IPS-11a (cell line): ENCODE data around the gene CAMTA1.
"Not testable (repeated sequence)": the region's sequence is repeated elsewhere in the genome, so short reads cannot be mapped to it uniquely, and the experiment has no call there.

ENCODE experiments used
- H3K4me3 ChIP-seq: one replicate; pipeline ENCODE4 v1.5.1; 2013; ENCODE audit warnings: low read depth, low read length, control low read depth

CAMTA1 gene

DNA sequence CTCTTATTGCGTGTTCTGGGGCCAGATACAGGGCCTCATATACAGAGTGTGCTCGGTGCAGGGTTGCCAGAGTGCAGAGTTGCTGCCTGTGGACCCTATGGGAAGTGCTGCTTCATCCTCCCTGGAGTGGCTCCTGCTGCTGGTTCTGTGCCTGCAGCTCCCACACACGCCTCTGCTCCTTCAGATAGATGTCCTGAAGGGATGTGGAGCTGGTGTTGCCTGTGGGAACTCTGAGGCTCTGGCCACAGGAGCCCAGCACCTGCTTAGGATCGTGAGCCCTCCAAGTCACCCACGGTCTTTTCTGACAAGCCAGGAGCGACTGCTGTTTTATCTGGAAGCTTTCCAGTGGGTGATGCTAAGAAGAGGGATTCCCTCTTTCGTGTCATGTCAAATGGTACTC is 120.5 kb downstream of the CAMTA1 start:
- H3K4me3 ChIP-seq = no peak overlapping the region

GRCh38 chr1:6906783-6907182 is 121.5 kb downstream of the CAMTA1 start:
- no peak overlapping the region for H3K4me3 ChIP-seq

- H3K4me3 ChIP-seq = no peak overlapping the region
These were observed 121.9 kb downstream of the CAMTA1 start for GRCh38 chr1:6907201-6907600.

- H3K4me3 ChIP-seq = no peak overlapping the region
These were observed 122.6 kb downstream of the CAMTA1 start for GRCh38 chr1:6907676-6908434.

DNA sequence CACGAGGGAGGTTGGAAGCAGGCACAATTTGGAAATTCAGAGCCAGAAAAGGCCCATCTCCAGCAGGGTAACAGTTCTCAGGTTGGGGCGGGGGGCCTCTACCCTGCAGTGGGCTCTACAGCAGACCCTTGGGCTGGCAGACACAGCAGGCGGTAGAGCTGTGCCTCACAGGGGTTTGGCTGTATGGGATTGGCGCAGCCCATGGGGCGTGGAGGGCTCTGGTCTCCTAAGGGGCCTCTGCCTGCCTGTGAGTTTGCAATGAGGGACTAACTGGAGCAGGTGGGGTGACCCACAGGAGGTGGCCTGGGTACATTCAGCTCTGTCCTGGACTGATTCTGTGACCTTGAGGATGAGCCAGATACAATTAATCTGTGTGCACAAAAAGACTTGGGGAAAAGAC is 124.1 kb downstream of the CAMTA1 start:
- no peak overlapping the region for H3K4me3 ChIP-seq

DNA sequence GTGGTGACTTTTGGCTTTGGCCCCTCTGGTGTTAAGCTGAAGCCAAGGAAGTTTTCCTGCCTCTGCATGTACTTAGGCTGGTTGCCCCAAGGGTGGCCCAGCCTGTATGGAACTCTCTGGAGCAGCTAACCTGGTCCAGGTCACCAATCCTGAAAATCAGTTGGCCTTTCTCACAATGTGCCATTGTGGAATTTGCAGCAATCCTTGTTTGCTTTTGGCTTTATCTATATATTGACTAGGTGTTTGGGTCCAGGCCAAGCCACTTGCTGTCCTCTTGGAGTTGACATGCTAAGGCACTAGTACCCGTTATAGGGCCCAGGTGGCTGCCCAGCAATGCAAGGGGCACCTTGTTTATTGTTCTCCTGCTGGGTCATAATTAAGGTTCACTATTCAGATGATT is 124.6 kb downstream of the CAMTA1 start:
- no peak overlapping the region for H3K4me3 ChIP-seq

DNA sequence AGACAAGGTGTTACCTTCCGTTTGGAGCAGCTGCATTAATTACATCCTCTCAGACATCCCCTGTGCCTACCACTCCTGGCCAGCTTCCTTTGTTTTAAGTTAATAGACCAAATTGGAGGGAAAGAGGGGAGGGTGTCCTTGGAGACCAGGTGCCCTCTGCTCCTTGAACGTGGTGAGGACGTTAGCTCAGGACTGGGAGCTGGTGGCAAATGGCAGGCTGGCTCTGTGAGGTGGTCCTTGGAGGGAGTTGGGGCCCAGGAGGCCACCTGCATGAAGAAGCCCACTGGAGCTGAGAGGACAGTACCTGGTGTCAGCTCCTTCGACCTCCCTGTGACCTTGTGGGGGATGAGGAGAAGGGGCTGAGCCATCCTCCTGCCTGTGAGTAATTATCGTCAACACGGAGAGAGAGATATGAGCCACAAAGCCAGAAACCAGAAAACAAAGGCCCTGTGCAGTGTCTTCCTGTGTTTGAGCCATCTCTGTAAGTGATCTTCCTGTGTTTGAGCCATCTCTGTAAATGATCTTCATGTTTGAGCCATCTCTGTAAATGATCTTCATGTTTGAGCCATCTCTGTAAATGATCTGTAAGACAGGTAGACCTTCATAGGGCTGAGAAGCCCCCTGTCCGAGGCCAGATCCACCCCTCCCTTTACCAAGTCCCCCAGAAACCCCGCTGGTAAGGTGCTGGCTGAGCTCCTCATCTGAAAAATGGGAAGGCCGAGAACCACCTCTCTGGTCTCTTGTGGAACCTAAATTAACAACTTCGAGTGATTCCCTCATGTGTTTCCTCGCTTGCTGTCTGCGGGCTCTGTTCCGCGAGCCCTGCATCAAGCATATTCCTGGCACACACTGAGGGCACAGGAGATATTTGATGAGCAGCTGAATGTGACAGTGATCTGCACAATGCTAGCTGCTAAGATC is 126.0 kb downstream of the CAMTA1 start:
- H3K4me3 ChIP-seq = no peak overlapping the region

GRCh38 chr1:6911974-6912373 is 126.7 kb downstream of the CAMTA1 start:
- no peak overlapping the region for H3K4me3 ChIP-seq

DNA sequence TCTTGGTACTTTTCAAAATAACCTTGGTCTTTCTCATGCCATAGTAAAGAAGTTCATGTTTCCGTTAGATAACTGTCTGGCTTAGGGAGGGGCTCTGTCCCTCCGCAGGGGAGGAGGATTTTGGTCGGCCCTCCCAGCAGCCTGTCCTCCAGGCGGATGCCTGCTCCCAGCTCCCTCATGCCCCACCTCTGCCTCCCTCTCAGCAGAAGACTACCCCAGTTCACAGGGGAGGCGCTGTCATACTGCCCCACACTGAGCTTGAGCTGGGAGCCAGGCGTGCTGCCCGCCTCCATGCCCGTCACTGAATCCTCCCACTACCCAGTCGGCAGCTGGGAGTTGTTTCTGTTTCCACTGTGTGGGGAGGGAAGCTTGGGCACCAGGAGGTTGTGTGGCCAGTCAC is 127.3 kb downstream of the CAMTA1 start:
- H3K4me3 ChIP-seq = no peak overlapping the region

DNA sequence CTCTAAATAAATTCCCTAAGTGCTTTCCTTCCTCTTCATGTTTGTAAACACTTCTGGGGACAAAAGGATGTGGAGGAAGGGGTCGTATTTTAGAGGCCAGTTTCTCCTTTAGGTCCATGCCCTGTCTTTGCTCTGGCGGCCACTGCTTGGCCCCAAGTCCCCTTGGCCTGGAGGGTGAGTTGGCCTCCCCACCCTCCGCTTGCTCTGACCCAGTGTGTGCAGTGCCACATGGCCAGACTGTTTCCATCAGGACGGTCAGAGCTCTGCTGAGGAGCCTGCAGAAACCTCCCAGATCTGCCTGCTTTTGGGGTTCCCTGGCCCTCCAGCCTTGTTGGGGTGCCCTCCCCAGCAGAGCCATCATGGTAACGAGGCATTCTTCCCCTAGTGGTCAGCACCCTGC is 127.8 kb downstream of the CAMTA1 start:
- H3K4me3 ChIP-seq = no peak overlapping the region

- no peak overlapping the region for H3K4me3 ChIP-seq
These were observed 129.5 kb downstream of the CAMTA1 start for GRCh38 chr1:6914706-6915105.

DNA sequence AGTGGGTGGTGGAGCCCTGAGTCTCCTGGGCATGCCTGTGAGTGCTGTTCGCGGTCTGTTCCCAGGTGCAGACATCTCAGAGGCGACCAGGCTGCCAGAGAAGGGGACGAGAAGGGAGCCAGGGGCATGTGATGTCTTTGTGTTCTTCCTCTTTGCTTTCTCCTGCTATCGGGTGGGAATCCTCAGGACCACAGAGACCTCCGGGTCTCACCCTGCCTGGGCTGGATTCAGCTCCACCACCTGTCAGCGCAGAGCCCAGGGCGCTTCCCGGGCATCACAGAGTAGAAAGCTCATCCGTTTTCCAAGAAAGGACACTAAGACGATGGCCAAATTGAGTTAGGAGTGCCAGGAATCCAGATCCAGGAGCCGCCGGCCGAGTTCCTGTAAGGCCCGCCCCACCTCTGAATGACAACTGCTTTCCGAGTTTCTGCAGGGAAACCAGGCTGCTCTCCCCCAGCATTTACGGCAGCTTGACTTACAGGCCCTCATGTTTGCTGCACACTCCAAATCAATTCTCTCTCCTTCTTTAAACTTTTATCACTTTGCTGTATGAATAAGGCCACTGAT is 130.8 kb downstream of the CAMTA1 start:
- H3K4me3 ChIP-seq = no peak overlapping the region

- no peak overlapping the region for H3K4me3 ChIP-seq
These were observed 131.8 kb downstream of the CAMTA1 start for GRCh38 chr1:6917067-6917466.

GRCh38 chr1:6918186-6918924 is 133.1 kb downstream of the CAMTA1 start:
- H3K4me3 ChIP-seq = no peak overlapping the region

DNA sequence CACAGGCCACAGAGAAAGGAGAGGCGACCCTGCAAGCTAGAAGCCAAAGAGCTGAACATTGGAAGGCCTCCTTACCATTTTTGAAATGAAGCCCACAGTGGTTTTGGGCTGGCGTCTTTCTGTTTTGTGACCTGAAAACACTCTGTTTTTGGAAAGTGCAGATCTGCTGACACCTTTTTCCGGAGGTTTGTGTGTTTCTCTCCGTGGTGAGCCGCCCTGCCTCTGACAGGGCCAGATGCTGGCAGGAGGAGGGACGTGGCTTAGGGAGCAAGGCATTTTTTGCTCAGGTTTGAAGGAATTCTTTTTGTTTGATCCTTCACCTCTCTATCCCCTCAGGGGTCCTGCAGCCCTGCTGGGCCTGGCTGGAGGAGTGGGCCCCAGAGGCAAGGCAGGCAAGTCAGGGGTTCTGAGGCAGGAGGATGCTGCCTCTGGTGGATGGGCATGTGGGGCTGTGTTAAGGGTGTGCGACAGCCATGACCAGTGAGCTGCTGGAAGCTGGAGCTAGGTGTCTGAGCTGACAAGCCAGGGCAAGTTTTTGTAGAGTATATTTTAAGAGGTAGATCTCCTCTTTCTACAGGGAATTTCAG is 133.8 kb downstream of the CAMTA1 start:
- no peak overlapping the region for H3K4me3 ChIP-seq

- not testable (repeated sequence) for H3K4me3 ChIP-seq
These were observed 136.3 kb downstream of the CAMTA1 start for GRCh38 chr1:6921506-6921905.

GRCh38 chr1:6922096-6922931 is 137.1 kb downstream of the CAMTA1 start:
- no peak overlapping the region for H3K4me3 ChIP-seq

- no peak overlapping the region for H3K4me3 ChIP-seq
These were observed 137.8 kb downstream of the CAMTA1 start for GRCh38 chr1:6923012-6923411.

GRCh38 chr1:6923416-6923815 is 138.2 kb downstream of the CAMTA1 start:
- no peak overlapping the region for H3K4me3 ChIP-seq
